Panc1 (cell line): ENCODE measurements around the gene SLC22A2. TPM values are rescaled to one million over a fixed set of nuclear protein-coding genes. Genes with fewer than 3 reads are reported as not detected.

Experiments
- ATAC-seq: fragments of 200-7000 bp; cut with Tn5 transposase; 2 replicates; pipeline ENCODE4 v1.9.1; 2020; ENCODE audit warnings: mild to moderate bottlenecking, moderate library complexity
- BruUV-seq: library from RNA; stranded (reverse); fragments of 400-500 nt; replicated peaks from 2 replicates; lab custom pipeline; 2021; lab: Mats Ljungman, UMichigan
- CTCF ChIA-PET: fragments of 300-600 bp; sonication (Branson Sonifier 250); formaldehyde crosslinking; loops from one replicate; lab custom pipeline; 2022; ENCODE audit warnings: antibody characterized with exemption; lab: Charles Lee
- POLR2A ChIA-PET: fragments of 300-600 bp; sonication (Branson Sonifier 250); formaldehyde crosslinking; loops from one replicate; lab custom pipeline; 2022; ENCODE audit warnings: antibody characterized with exemption; lab: Charles Lee
- DNase-seq: peaks from one replicate; pipeline ENCODE4 v3.0.0-alpha.2; 2010; ENCODE audit warnings: low read depth, low spot score
- H3K27ac ChIP-seq: 2 replicates; pipeline ENCODE4 v1.5.1; 2011; ENCODE audit warnings: mild to moderate bottlenecking, low read length, inconsistent platforms
- H3K27me3 ChIP-seq: fragments of 200-500 bp; sonication (Bioruptor generic); 2 replicates; pipeline ENCODE4 v1.6.0; 2014; ENCODE audit warnings: low read length, inconsistent platforms; ENCODE audit not compliant: control insufficient read depth, insufficient read depth
- H3K36me3 ChIP-seq: fragments of 200-500 bp; sonication (Bioruptor generic); 2 replicates; pipeline ENCODE4 v1.5.1; 2014; ENCODE audit warnings: inconsistent platforms, mild to moderate bottlenecking, low read length, moderate library complexity; ENCODE audit not compliant: control insufficient read depth, insufficient read depth
- H3K4me1 ChIP-seq: 2 replicates; pipeline ENCODE4 v1.5.1; 2011; ENCODE audit warnings: inconsistent platforms, mild to moderate bottlenecking, low read length, moderate library complexity; ENCODE audit not compliant: control insufficient read depth, insufficient read depth
- H3K4me3 ChIP-seq, 2 experiments: 2 replicates each; pipeline ENCODE4 v1.5.1; 2011 to 2012; ENCODE audit warnings: low read depth in 2 of 2, low read length in 2 of 2, mild to moderate bottlenecking in 2 of 2, inconsistent platforms in 1 of 2, moderate library complexity in 1 of 2
- H3K9me3 ChIP-seq: fragments of 200-500 bp; sonication (Bioruptor generic); 2 replicates; pipeline ENCODE4 v1.5.1; 2014; ENCODE audit warnings: low read depth, mild to moderate bottlenecking, inconsistent platforms, low read length, moderate library complexity; ENCODE audit not compliant: control insufficient read depth, insufficient read depth
- CTCF ChIP-seq: fragments of 450-650 bp; IDR thresholded peaks from 2 replicates; pipeline ENCODE4 v1.5.1; 2017; ENCODE audit warnings: mild to moderate bottlenecking
- POLR2AphosphoS5 ChIP-seq: IDR thresholded peaks from 2 replicates; pipeline ENCODE4 v1.6.1; 2012; ENCODE audit warnings: mild to moderate bottlenecking, low read depth, low read length, moderate library complexity
- REST ChIP-seq, 2 experiments: IDR thresholded peaks; 2 replicates each; pipeline ENCODE4 v1.6.1; 2011 to 2012; ENCODE audit warnings: low read depth in 2 of 2, control low read depth in 1 of 2, low read length in 1 of 2, mild to moderate bottlenecking in 1 of 2, moderate library complexity in 1 of 2; ENCODE audit not compliant: insufficient read depth in 1 of 2
- SIN3A ChIP-seq: IDR thresholded peaks from 2 replicates; pipeline ENCODE4 v1.6.1; 2012; ENCODE audit warnings: low read depth, mild to moderate bottlenecking, low read length, moderate library complexity, borderline replicate concordance; ENCODE audit not compliant: insufficient read depth
- TCF7L2 ChIP-seq: IDR thresholded peaks from 2 replicates; pipeline ENCODE4 v1.6.1; 2011; ENCODE audit warnings: mild to moderate bottlenecking, low read depth, low read length, inconsistent platforms
- in situ Hi-C: cut with HindIII; loops from 2 replicates; pipeline ENCODE4 v1.10.0; 2016; ENCODE audit warnings: low sequenced_read_pairs, low pct_unique_long_range_greater_than_20kb
- intact Hi-C: fragments of 100-400 bp; cut with micrococcal nuclease; formaldehyde crosslinking; loops from one replicate; pipeline ENCODE4 v1.10.0; 2022; ENCODE audit not compliant: unreplicated experiment
- total RNA-seq: library from RNA; stranded (reverse); gene quantifications from one replicate; pipeline ENCODE4 v1.2.1, GENCODE V29; 2021; ENCODE audit not compliant: unreplicated experiment

Gene SLC22A2
- total RNA-seq, 1 experiment from 2014 or later, result not detected

DNA sequence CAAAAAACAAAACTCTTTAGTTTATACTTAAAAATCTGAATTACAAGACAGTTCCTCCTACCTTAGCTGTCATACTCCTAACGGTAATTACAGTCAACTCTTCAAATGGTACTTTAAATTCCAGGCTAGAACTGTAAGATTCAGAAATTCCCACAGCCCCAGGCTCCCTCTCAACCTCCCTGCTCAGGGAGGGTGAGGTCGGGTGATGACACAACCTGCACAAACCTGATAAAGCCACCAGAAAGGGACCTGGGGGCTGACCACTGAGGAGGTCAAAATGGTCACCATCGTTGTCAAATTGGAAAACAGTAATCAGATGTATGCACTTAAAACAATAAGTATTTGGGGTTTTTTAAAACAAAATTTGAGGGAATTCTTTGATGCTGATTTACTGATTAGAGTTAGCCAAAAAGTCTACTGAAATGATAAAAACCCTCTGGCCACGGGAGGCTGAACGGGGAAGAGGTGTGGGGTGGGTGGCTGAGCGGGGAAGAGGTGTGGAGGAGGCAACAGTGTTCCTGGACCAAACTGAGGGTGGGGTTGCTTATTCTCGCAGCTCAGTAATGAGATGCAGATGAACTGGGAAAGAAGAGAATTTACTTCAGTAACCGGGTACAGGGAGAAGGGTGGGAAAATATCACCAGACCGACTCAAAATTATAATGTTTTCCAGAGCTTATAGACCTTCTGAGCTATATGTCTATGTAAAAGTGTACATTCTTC, 84.7 kb downstream of the SLC22A2 start:
- no peak for DNase-seq
- POLR2A ChIA-PET, result no interaction called here
- no TSS peak for BruUV-seq
- CTCF ChIA-PET, result no interaction called here
- Histone ChIP-seq H3K27me3 (no peaks in the 10 kb centered on the region), H3K4me1 (no peaks in the 10 kb centered on the region), H3K27ac (no peak overlapping the region), H3K4me3 (no peak overlapping the region), H3K9me3 (no peaks in the 10 kb centered on the region), H3K36me3 (no peaks in the 10 kb centered on the region)
- intact Hi-C loops (no loop called here), in situ Hi-C loops (no loop called here)
- TF ChIP-seq REST (IDR thresholded peaks at IDR 0.05; ENCODE audit: insufficient read depth in 1 of 2, low read depth in 2 of 2, low read length in 1 of 2), result no peak
- no peak for TF ChIP-seq POLR2AphosphoS5
- no peak for TF ChIP-seq SIN3A
- TF ChIP-seq CTCF, result no peak
- no peak for TF ChIP-seq TCF7L2
- no peak for ATAC-seq

DNA sequence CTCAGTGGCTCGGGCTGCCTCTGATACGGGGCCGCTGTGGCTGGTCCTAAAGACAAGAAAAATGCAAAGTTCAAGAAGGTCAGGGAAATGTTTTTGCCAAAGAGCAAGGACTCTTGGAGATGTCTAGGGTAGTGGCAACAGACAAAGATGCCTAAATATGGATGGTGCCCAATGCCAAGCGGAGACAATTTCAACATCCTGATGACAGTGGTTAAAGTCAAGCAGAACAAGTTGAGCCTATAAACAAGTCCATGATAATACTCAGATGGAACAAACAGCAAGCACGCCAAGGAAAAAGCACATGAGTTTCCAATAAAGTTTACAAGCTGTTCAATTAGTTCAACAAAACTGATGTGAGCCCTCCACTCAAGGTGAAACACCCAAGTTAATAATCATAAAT, 85.9 kb downstream of the SLC22A2 start:
- intact Hi-C loops, result no loop called here
- in situ Hi-C loops, result no loop called here
- BruUV-seq, result no TSS peak

More for the DNA sequence above, 85.9 kb downstream of the SLC22A2 start:
- Histone ChIP-seq H3K9me3 (no peaks in the 10 kb centered on the region), H3K4me3 (no peak overlapping the region), H3K4me1 (no peaks in the 10 kb centered on the region), H3K27me3 (no peaks in the 10 kb centered on the region), H3K36me3 (no peaks in the 10 kb centered on the region), H3K27ac (no peak overlapping the region)
- ChIA-PET CTCF (no interaction called here), POLR2A (no interaction called here)
- ATAC-seq (no peak), DNase-seq (no peak)
- TF ChIP-seq POLR2AphosphoS5, result no peak
- TF ChIP-seq SIN3A, result no peak
- TF ChIP-seq REST (IDR thresholded peaks at IDR 0.05; ENCODE audit: insufficient read depth in 1 of 2, low read depth in 2 of 2, low read length in 1 of 2), result no peak
- no peak for TF ChIP-seq CTCF
- no peak for TF ChIP-seq TCF7L2
